Spleen (tissue), 11 donors: Measurements from ENCODE around the gene BMPER. TPM values are rescaled to one million over a fixed set of nuclear protein-coding genes. Genes with fewer than 3 reads are reported as not detected.

Source experiments
- DNase-seq: peaks from one replicate; pipeline ENCODE4 v3.0.0-alpha.2; 2020
- H3K27ac ChIP-seq, 8 donors: fragments of 200-600 bp; sonication (generic) in 7 of 8; 1 replicate in 4 of 8; 2 replicates in 4 of 8; pipeline versions ENCODE4 v1.5.0 to v1.8.0; 2016 to 2021; ENCODE audit warnings: inconsistent platforms in 4 of 8, mild to moderate bottlenecking in 4 of 8, moderate library complexity in 1 of 8
- H3K27me3 ChIP-seq, 7 donors: fragments of 200-600 bp; sonication (generic) in 6 of 7; replicated peaks in 1 of 7; 1 replicate in 4 of 7; 2 replicates in 3 of 7; pipeline versions ENCODE4 v1.5.0 to v1.8.0; 2016 to 2021; ENCODE audit warnings: inconsistent platforms in 3 of 7, mild to moderate bottlenecking in 1 of 7
- H3K36me3 ChIP-seq, 6 donors: fragments of 200-600 bp; sonication (generic) in 5 of 6; 1 replicate in 4 of 6; 2 replicates in 2 of 6; pipeline versions ENCODE4 v1.5.0 to v1.8.0; 2016 to 2021; ENCODE audit warnings: inconsistent platforms in 2 of 6
- H3K4me1 ChIP-seq, 6 donors: fragments of 200-600 bp; sonication (generic) in 5 of 6; 1 replicate in 3 of 6; 2 replicates in 3 of 6; pipeline versions ENCODE4 v1.5.0 to v1.8.0; 2016 to 2021; ENCODE audit warnings: inconsistent platforms in 3 of 6
- H3K4me3 ChIP-seq, 8 donors: fragments of 200-600 bp; sonication (generic) in 7 of 8; 1 replicate in 4 of 8; 2 replicates in 4 of 8; pipeline versions ENCODE4 v1.5.0 to v1.8.0; 2016 to 2021; ENCODE audit warnings: inconsistent platforms in 4 of 8, mild to moderate bottlenecking in 4 of 8, moderate library complexity in 2 of 8
- H3K9me3 ChIP-seq, 8 donors: fragments of 200-600 bp; sonication (generic) in 7 of 8; 1 replicate in 4 of 8; 2 replicates in 4 of 8; pipeline versions ENCODE4 v1.5.0 to v1.8.0; 2016 to 2021; ENCODE audit warnings: inconsistent platforms in 4 of 8
- CTCF ChIP-seq, 11 experiments: fragments of 200-600 bp in 7 of 11; fragments of 450-650 bp in 4 of 11; sonication (generic) in 4 of 11; IDR thresholded peaks in 8 of 11; conservative IDR thresholded peaks in 3 of 11; 1 replicate in 7 of 11; 2 replicates in 4 of 11; pipeline versions ENCODE4 v1.4.0 to v1.8.0; 2016 to 2021; ENCODE audit warnings: antibody characterized with exemption in 11 of 11, inconsistent platforms in 4 of 11, mild to moderate bottlenecking in 1 of 11
- POLR2A ChIP-seq, 3 donors: fragments of 450-650 bp; IDR thresholded peaks; one replicate each; pipeline ENCODE4 v1.5.1; 2017; ENCODE audit warnings: antibody characterized with exemption in 3 of 3, mild to moderate bottlenecking in 1 of 3
- POLR2AphosphoS5 ChIP-seq, 3 donors: sonication (generic); formaldehyde crosslinking; IDR thresholded peaks; one replicate each; pipeline ENCODE4 v1.5.1; 2017; ENCODE audit warnings: antibody characterized with exemption in 3 of 3
- WGBS, 5 donors: extraction: QIAGEN DNeasy Blood & Tissue Kit in 3 of 5; methylation state at CpG; one replicate each; pipeline versions ENCODE4 v1.1.5 to v1.1.7; 2013 to 2018; 5-methylcytosine and 5-hydroxymethylcytosine counted together
- intact Hi-C: fragments of 100-400 bp; cut with DNase I; formaldehyde crosslinking; loops from one replicate; pipeline ENCODE4 v1.15.0; 2023; ENCODE audit warnings: low total_unique reads
- polyA plus RNA-seq, 3 donors: library from polyadenylated mRNA; stranded (reverse); fragments of 200-250 nt; gene quantifications; one replicate each; pipeline ENCODE4 v1.2.1, GENCODE V29; 2013
- total RNA-seq, 7 donors: library from RNA; depleted of rRNA in 3 of 7; stranded (reverse); fragments of >200 nt in 3 of 7; fragmentation: NEBNext Ultra II Directional in 4 of 7; extraction: Animal tissue kit (Norgen Biotek cat#: 25700) in 4 of 7; gene quantifications; one replicate each; pipeline versions ENCODE4 v1.1.0 to v1.2.1, GENCODE V29; 2016 to 2021
- donor health status: healthy with polysubstance abuse.
- donor health status: DM: no; HTN: no; CAD: no; lungs with moderate emphysema.
- donor health status: DM: no; HTN: no; CAD: no.
- donor health status: Bipolar disorder and iron deficiency.
- donor health status: healthy.
- donor health status: DM: no; HTN: no; CAD: no.
- donor health status: DM: yes; HTN: yes; CAD: no.

Gene BMPER
- total and polyA plus RNA-seq, 10 donors = 0.14 to 4.4 (median 2.1) TPM

- Histone ChIP-seq H3K27me3 (no peaks in the 10 kb centered on the region), H3K9me3 (no peaks in the 10 kb centered on the region), H3K4me3 (no peak overlapping the region), H3K27ac (no peak overlapping the region), H3K36me3 (no peaks in the 10 kb centered on the region), H3K4me1 (no peaks in the 10 kb centered on the region)
- intact Hi-C loops = no loop called here
- WGBS, 5 donors = 82 to 93% (median 89%) methylated on average over 7 of the region's 7 CpGs
- TF ChIP-seq CTCF (IDR thresholded peaks at IDR 0.05 in 8 of 11, conservative IDR thresholded peaks at IDR 0.05 in 3 of 11) = no peak
- no peak for TF ChIP-seq POLR2A (IDR thresholded peaks at IDR 0.05)
- TF ChIP-seq POLR2AphosphoS5 (IDR thresholded peaks at IDR 0.05) = no peak
- no peak for DNase-seq
Observed at GRCh38 chr7:34019301-34019790, 114.0 kb downstream of the BMPER start.

- Histone ChIP-seq H3K36me3 (no peaks in the 10 kb centered on the region), H3K4me3 (no peak overlapping the region), H3K9me3 (no peaks in the 10 kb centered on the region), H3K27ac (no peak overlapping the region), H3K4me1 (no peaks in the 10 kb centered on the region), H3K27me3 (peaks cover 0 to 3% (median 0%) of the 10 kb centered on the region in 7 donors)
- TF ChIP-seq POLR2AphosphoS5 (IDR thresholded peaks at IDR 0.05) (no peak), POLR2A (IDR thresholded peaks at IDR 0.05) (no peak), CTCF (IDR thresholded peaks at IDR 0.05 in 8 of 11, conservative IDR thresholded peaks at IDR 0.05 in 3 of 11) (no peak)
- intact Hi-C loops = no loop called here
- no peak for DNase-seq
- WGBS, 5 donors = 81 to 88% (median 83%) methylated on average over 5 of the region's 5 CpGs
Observed at GRCh38 chr7:34022626-34023025, 117.3 kb downstream of the BMPER start.

- no peak for DNase-seq
- 64 to 84% (median 71%) methylated on average over 5 of the region's 5 CpGs for WGBS, 5 donors
Observed at GRCh38 chr7:34025600-34025999, 120.3 kb downstream of the BMPER start.

More at GRCh38 chr7:34025600-34025999, 120.3 kb downstream of the BMPER start:
- no peak for TF ChIP-seq POLR2A (IDR thresholded peaks at IDR 0.05)
- TF ChIP-seq CTCF (IDR thresholded peaks at IDR 0.05 in 8 of 11, conservative IDR thresholded peaks at IDR 0.05 in 3 of 11) = no peak
- TF ChIP-seq POLR2AphosphoS5 (IDR thresholded peaks at IDR 0.05) = no peak
- no peak overlapping the region for H3K27ac ChIP-seq
- no peaks in the 10 kb centered on the region for H3K4me1 ChIP-seq
- intact Hi-C loops = no loop called here
- peaks cover 0 to 3% (median 0%) of the 10 kb centered on the region in 7 donors for H3K27me3 ChIP-seq
- no peaks in the 10 kb centered on the region for H3K36me3 ChIP-seq
- H3K4me3 ChIP-seq = no peak overlapping the region
- H3K9me3 ChIP-seq = no peaks in the 10 kb centered on the region
